WTC11 (cell line): ENCODE data around the gene HMGB1.

Experiments
- ARID4B ChIP-seq: sonication (generic); formaldehyde crosslinking; IDR thresholded peaks from 2 replicates; pipeline ENCODE4 v1.8.0; 2023; ENCODE audit warnings: missing genetic modification reagents, mild to moderate bottlenecking, borderline replicate concordance
- CREB1 ChIP-seq: sonication (generic); formaldehyde crosslinking; IDR thresholded peaks from 2 replicates; pipeline ENCODE4 v1.8.0; 2023; ENCODE audit warnings: mild to moderate bottlenecking, missing genetic modification reagents
- CTCF ChIP-seq: fragments of 200-600 bp; IDR thresholded peaks from 2 replicates; pipeline ENCODE4 v1.8.0; 2022; ENCODE audit warnings: antibody characterized with exemption
- ESRRA ChIP-seq: sonication (generic); formaldehyde crosslinking; IDR thresholded peaks from 2 replicates; pipeline ENCODE4 v1.8.1; 2022; ENCODE audit warnings: mild to moderate bottlenecking, missing genetic modification reagents, borderline replicate concordance
- ETV6 ChIP-seq: sonication (generic); formaldehyde crosslinking; IDR thresholded peaks from 2 replicates; pipeline ENCODE4 v1.8.1; 2022; ENCODE audit warnings: mild to moderate bottlenecking, missing genetic modification reagents
- FOXJ3 ChIP-seq: sonication (generic); formaldehyde crosslinking; IDR thresholded peaks from 2 replicates; pipeline ENCODE4 v1.9.0; 2021; ENCODE audit warnings: missing genetic modification reagents, mild to moderate bottlenecking, borderline replicate concordance
- FOXP1 ChIP-seq: sonication (generic); formaldehyde crosslinking; IDR thresholded peaks from 2 replicates; pipeline ENCODE4 v1.8.0; 2022; ENCODE audit warnings: missing genetic modification reagents, mild to moderate bottlenecking, moderate library complexity, borderline replicate concordance
- IRF1 ChIP-seq: sonication (generic); formaldehyde crosslinking; IDR thresholded peaks from 2 replicates; pipeline ENCODE4 v1.8.0; 2023; ENCODE audit warnings: missing genetic modification reagents
- IRF2 ChIP-seq: sonication (generic); formaldehyde crosslinking; IDR thresholded peaks from 2 replicates; pipeline ENCODE4 v1.8.0; 2022; ENCODE audit warnings: low read depth, missing genetic modification reagents, borderline replicate concordance
- NR2C2 ChIP-seq: sonication (generic); formaldehyde crosslinking; IDR thresholded peaks from 2 replicates; pipeline ENCODE4 v1.8.0; 2022; ENCODE audit warnings: mild to moderate bottlenecking, missing genetic modification reagents
- PREB ChIP-seq: sonication (generic); formaldehyde crosslinking; IDR thresholded peaks from 2 replicates; pipeline ENCODE4 v1.8.1; 2022; ENCODE audit warnings: mild to moderate bottlenecking, missing genetic modification reagents, moderate library complexity, borderline replicate concordance
- RELA ChIP-seq: sonication (generic); formaldehyde crosslinking; IDR thresholded peaks from 2 replicates; pipeline ENCODE4 v1.8.1; 2022; ENCODE audit warnings: missing genetic modification reagents, mild to moderate bottlenecking, borderline replicate concordance
- STAT6 ChIP-seq: sonication (generic); formaldehyde crosslinking; conservative IDR thresholded peaks from 2 replicates; pipeline ENCODE4 v1.8.1; 2023; ENCODE audit warnings: mild to moderate bottlenecking, low read depth, missing genetic modification reagents, moderate library complexity

GRCh38 chr13:30463787-30464495, 1.8 kb downstream of the HMGB1 start:
- TF ChIP-seq FOXP1 (CRISPR knock-in tag) (no peak), ESRRA (no peak), NR2C2 (CRISPR knock-in tag) (no peak), RELA (CRISPR knock-in tag) (no peak), CTCF (no peak), CREB1 (CRISPR knock-in tag) (no peak), IRF1 (CRISPR knock-in tag) (no peak), ETV6 (CRISPR knock-in tag) (no peak), IRF2 (no peak), FOXJ3 (CRISPR knock-in tag) (no peak), ARID4B (CRISPR knock-in tag) (no peak), STAT6 (no peak), PREB (no peak)
